Activated T-cell treated with anti-CD3 and anti-CD28 coated beads, Interleukin-2, amount 50 U/mL, for 1 hour (primary cell): Measurements from ENCODE around the gene RTRAF.

Experiments
- DNase-seq: peaks from one replicate; pipeline ENCODE4 v3.0.0-alpha.2; 2020

Gene RTRAF

DNA sequence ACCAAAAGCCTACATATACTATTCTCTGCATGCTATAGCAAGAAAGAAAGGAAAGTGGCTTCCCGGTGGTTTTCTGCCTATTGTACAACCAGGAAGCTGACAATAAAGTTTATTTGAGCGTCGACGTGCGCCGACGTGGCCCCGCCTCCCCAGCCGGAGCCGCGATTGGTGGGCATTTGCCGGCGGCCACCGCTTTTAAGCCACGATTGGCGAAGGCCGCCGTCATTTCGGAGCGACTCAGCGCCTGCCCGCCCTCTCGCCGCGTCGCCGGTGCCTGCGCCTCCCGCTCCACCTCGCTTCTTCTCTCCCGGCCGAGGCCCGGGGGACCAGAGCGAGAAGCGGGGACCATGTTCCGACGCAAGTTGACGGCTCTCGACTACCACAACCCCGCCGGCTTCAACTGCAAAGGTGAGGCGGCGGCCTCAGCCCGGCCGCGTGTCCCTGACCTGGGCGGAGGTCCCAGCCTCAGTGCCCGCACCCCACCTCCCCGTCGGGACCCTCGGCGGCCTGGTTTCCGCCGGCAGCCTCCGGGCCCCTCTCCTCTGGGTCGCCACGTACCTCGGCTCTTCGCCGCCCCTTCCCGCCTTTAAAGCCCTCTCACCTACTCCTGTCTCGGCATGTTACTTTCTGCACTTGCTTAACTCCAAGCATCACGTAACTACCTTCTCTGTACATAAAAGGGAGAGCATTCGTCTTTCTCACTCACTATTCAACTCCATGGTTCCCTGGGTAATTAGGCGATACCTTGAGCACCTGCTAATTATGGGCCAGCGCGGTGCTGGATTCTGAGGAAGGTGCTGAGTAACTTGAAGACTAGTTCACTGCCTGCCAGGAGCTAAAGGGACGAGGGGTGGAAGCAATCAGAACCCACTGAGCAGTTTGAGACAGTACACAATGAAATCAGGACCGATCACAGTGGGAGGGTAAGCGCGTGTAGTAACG lies at the start of gene RTRAF:
Gene RTRAF (plus strand): TSS at position 254 of the 942 bp plus-strand sequence. CDS start 94 bp downstream, at position 348.
- DNase-seq = peak; percentile 90

DNA sequence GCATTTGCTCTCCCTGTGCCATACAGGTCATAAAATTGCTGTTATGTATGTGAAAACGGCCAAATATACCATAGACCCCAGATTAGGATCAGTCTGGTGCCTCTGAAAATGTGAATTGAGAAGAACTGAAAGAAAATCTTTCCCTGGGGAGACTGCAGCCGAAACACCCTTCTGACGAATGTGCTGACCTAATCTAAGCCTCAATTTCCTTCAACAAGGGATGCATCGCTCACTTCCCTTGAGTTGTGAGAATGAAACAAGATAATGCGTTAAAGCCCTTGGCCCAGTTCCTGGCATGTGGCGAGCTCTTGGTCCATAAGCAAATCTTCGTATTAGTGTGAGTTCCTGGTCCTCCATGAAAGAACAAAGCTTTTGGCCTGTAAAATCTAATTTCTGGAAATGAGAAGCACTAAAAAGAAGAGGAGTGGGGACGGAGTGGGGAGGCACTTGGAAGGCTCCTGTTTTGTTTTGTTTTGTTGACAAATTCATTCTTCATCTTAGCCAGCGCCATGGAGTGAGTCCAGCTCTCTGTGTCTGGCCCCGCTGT lies 49.5 kb upstream of the RTRAF start:
- no peak for DNase-seq

DNA sequence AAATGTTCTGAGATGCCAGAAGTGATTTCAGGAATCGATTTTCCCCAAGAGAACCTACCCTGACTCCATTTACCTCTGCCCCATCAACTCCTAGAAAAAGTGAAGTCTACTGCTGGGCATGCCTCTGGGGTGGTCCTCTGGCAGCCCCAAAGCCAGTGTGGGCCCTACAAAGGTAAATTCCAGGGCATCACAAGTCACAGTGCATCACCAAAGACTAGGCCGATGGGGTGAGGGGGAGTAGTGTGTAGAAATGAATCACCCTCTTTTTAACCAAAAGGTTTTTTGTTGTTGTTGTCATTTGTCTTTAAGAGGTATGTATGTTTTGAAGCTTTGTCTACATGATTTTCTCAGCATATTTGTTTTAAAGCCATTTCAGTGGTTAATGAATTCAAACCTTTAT lies 46.4 kb upstream of the RTRAF start:
- no peak for DNase-seq

DNA sequence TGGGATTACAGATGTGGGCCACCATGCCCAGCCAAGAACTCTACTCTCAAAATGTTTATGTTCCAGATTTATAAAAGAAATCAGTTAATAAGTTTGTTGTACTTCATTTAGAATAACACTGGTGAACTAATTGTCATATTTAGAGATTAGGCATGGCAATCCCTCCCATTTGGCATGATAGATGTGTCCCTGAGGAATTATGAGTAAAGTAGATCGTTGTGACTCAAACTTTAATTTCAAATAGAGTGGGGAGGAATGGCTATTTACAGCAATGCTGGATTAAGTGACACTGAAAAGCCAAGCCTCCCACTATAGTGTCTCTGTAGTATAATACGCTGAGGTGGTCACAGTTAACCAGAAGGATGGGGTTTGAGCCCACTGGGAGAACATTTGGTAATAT lies 39.3 kb upstream of the RTRAF start:
- no peak for DNase-seq

DNA sequence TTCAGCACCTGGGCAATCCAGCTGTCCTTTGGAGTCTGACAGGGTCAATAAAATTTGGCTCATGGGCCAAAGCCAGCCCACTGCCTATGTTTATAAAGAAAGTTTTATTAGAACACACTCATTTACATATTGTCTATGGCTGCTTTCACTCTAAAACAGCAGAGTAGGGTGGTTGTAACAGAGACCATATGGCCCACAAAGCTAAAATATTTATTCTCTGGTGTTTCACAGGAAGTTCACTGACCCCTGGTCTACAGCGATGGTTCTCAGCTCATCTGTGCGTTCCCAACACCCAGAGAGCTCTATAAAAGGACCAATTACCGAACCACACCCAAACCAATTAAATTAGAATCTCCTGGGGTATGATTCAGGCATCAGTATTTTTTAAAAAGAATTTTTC lies 37.7 kb upstream of the RTRAF start:
- no peak for DNase-seq

DNA sequence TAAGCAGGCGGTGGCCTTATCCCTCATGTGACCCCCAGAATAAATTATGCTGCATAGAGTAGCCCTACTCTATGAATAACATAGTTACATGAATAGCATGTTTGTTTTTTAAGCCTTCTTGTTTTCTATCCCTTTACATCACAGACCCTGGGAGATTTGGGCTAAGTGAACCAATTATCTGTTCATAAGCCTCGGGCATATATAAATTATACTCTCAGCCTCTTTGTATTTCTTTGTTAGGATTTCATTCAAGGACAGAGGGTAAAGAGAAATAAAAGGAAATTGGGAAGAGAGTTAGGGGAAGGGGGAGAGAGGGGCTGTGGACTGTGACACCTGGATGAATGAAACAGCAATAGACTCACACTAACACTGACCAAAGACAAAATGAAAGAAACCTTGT lies 35.3 kb upstream of the RTRAF start:
- no peak for DNase-seq

DNA sequence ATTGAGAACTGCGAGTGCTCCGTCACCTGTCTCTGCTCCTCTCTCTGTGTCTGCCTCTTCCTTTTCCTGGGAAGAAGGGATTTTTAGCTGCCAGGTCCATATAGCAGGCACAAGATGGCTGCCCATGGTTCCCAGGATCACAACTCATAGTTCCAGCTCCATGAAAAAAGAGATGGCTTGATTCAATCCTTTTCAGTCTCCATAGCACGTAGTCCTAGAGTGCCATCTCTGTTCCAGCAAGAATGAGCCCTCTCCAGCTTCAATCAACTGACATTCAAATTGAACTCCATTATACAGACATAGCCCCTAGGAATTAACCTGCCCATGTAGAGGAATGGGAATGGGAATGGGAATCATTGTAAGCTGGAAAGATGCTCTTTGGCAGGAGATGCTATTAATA lies 34.7 kb upstream of the RTRAF start:
- no peak for DNase-seq

DNA sequence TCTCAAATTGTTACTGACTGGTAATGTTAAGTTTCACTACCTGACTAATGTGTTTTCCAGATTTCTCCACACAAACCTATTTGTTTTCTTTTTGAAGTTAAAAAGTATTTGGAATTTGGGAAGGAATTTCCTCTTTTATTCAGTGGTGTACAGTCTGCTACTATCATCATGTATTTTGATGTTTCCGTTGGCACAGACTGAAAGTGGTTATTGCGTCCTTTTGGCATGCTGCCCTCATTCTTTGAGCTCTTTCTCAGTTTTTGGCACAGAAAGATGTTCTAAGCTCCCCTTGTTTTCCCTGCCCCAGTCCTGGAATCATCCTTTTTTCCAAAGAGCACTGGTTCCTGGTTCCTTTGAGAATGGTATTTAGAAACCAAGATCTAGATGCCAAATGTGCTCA lies 31.4 kb upstream of the RTRAF start:
- no peak for DNase-seq

DNA sequence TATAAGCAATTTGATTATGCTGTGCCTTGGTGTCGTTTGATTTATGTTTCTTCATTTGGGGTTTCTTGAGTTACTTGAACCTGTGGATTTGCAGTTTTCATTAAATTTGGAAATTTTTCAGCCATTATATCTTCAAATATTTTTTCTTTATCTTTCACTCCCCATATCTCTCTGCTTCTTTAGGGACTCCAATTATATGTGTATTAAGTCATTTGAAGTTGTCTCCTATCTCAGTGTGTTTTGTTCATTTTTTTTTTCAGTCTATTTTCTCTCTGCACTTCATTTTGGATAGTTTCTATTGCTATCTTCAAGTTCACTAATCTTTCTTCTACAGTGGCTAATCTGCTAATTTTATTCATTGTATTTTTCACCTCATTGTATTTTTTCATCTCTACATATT lies 29.4 kb upstream of the RTRAF start:
- DNase-seq = no peak

DNA sequence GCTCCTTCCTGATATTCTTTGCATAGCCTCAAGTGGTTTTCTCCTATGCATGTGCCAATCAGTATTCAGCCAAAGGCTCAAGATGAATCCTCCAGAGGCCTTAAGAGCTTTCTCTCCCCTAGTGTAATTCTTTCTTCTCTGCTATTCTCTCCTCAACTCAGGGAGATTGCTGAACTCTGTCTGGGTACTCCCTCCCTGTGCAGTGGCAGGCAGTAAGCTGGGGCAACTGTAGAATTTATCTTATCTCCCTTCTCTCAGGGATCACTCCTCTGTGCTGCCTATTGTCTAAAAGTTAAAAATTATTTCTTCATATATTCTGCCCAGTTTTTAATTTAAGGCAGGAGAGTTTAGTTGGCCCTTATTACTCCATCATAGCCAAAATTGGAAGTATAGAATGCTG lies 28.5 kb upstream of the RTRAF start:
- no peak for DNase-seq

DNA sequence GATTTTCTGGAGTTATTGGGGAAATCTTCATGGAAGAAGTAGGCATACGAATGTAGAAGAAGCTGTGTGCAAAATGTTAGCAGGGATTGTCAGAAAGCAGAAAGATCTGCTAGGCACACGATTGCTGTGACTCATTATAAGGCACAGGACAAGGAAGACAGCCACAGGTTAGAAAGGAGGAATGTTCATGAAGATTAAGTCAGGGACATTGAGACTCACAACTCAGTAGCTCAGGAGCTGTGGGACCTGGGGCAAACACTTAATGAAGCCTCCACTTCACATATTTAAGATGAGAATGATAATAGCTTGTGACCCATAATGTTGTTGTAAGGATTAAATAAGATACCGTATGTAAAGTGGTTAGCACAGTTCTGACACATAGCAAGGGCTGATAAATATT lies 26.6 kb upstream of the RTRAF start:
- DNase-seq = no peak

DNA sequence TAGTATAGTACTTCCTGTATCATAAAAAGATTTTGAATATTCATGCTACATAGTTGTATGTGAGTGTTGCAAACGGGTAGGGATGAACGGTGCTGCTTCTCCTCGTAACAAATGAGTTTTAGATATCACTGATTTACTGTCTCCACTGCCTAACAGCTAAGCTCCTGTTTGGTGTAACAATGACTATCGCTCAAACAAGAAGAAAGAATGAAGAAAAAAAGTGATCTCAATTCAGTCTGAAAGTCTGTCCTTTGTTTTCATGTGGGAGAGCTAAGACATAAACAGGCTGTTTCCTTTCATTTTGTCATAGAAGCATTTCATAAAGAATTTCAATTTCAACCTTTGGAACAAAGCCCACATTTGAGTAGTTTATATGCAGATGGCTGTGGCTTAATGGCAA lies 26.1 kb upstream of the RTRAF start:
- no peak for DNase-seq

DNA sequence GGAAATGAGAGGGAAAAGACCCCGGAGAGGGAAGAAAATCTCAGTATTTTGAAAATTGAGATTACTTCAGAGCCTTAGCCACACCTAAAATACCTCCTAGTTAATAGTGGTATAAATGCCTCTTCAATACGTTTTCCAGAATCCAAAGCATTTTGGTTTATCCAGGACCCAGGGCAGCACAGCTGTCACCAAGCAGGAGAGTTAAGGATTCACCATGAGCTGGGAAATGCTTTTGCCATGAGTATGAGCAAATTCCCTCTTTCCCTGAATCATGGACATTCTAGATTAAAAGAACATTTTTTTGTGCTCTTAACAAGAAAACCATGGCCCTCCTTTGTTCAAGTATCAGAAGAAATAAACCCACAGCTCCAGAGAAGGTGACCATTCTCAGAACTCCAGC lies 21.8 kb upstream of the RTRAF start:
- DNase-seq = no peak

DNA sequence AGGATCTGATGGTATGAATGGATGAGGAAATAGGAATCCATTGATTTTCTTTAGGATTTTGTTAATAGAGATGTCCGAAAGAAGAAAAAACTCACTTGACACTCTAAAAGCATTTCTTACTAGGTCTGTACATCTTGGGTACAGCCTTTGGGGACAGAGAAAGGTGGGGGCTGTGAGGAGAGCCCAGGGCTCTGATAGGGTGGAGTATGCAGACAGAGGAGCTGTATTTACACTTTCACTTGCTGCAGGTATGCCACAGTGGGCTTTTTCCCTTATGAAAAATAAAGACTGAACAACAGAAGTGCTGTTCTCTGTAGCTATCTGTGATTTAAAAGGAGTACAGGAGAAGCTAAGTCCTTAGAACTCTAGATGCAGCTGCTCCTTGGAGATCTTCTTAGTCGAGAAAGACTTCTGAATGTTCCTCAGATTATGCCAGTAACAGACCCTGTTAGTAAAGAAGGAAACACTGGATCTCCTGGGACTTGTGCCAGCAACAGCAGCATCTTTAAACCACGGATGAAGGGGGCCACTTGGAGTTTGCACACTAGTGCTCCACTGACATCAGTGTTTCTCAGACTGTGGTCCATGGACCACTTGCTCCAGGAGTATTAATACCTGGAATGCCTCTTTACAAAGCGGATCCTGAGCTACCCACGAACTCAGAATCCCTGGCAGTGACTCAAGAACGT lies 19.4 kb upstream of the RTRAF start:
- DNase-seq = no peak

DNA sequence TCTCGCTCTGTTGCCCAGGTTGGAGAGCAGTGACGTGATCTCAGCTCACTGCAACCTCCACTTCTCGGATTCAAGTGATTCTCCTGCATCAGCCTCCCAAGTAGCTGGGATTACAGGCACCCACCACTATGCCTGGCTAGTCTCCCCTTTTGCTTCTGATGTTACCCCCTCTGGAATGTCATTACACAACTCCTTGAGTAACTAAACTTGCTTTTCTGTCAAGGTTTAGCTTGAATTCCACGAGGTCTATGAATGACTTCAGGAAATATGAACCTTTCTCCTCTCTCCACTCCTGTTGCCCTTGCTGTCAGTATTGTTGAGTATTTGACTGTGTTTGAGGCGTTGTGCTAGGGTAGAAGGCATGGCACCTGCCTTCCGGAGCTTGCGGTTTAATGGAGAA lies 16.8 kb upstream of the RTRAF start:
- no peak for DNase-seq

DNA sequence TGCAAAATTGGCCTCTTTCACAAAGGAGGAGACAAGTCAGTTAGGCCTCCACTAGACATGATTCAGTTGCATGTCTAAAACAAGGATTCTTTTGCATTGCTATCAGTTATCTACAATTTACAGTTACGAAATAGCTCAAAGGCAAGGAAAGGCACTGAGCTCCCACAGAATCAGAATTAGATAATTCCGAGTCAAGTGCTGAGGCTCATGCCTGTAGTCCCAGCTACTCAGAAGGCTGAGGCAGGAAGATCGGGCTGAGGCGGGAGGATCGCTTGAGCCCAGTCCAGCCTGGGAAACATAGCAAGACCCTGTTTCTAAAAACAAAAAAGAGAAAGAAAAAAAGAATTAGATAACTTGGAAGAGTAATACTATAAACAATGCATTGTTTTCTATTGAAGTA lies 12.3 kb upstream of the RTRAF start:
- no peak for DNase-seq

DNA sequence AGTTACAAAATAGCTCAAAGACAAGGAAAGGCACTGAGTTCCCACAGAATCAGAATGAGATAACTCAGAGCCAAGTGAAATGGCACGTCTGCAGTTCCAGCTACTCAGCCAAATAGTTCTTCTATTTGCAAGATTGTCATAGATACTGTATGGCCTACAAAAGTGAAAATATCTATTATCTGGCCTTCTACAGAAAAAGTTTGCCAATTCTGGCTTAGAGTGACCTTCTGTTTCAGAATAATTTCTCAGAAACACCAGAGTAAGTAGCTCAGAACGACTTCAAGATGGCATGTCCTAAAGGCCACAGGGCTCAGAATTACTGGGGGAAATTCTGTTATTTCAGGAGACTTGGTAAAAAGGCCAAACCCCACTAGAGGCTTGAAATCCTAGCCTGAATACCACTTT lies 10.7 kb upstream of the RTRAF start:
- DNase-seq = no peak

DNA sequence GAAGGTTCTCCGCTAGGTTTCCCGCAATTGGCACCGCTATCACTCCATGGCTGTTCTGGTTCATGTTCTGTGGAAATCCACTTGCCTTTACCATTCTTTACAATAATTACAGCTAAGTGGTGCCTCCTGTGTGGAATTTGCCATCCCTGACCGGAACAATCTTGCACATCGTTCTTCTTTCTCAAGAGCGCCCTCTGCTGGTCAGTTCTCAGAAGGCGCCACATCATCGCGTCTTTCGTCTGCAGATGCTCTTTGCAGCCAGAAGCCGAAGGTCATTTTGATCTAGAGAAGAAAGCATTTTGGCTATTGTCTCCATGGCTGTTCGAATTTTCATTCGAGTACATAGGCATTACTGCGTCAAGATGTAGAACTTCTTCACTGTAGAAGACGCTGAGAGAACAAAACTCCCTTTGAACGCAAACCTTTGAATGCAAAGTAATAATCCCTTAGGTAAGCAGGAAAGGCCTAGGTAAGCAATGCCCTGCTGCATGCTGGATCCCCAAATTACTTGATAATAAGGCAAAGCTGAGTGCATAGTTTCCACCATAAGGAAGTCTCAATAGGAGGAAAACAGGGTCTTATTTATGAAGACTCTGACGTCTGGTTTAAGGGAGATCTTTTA lies 10.1 kb upstream of the RTRAF start:
- DNase-seq = peak; percentile 82

DNA sequence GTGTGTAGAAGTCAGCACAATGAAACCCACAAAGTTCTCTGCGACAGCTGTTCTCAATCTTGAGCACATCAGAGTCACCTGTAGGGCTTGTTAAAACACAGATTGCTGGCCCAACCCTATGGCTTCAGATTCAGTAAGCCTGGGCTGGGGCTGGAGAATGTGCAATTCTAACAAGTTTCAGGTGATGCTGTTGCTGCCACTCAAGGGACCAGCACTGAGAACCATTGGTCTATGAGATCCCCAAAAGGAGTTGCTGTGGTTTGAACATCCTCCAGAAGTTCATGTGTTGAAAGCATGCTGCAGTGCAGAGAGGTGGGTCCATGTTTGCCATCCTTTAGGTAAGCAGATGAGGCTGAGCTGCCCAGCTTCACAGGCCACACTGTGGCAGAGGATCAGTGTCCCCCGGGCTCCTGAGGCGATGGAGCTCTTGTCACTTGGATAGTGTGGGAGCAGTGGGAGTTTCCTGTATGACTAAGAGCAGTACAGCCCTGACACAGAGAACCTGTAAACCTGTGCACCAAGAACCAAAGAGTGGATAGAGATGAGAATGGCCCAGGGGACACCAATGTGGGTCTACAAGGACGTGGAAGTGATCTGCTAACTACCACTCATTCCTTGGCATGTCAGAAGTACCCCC lies 8.0 kb upstream of the RTRAF start:
- no peak for DNase-seq

DNA sequence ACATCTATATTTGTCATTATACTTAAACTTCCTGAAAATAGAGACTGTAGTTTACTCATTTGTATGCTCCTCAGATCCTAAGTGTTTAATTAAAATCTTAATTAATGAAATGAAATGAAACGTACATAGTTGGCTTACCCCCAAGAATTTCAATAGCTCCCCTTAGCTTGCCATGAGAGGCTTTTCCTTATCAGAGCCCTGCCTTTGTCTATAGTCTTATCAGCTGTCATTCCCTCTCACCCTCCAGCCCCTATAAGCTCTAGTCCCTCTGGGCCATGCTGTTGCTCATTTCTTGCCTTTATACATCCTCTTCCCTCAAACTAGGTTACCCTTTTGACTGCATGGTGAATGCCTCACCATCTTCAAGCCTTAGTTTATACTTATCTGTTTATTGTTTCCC lies 1.1 kb upstream of the RTRAF start:
- DNase-seq = no peak

DNA sequence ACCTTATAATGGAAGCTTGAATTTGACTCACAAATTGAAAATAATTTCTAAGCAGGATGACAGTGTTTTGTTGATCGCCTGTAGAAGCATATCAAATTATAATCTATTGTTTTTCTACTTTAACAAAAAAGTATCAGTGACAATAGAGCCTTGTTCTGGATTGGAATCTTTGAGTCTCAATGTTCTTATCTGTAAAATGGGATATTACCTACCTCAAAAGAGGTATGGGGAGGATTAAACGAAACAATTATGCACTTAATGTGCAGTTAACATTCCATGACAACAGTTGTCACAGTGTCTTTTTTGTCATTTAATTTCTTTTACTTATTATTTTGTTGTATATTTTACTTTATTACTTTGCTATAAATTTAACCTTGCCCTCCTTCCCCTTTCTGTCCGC lies 1.1 kb downstream of the RTRAF start:
- DNase-seq = no peak

DNA sequence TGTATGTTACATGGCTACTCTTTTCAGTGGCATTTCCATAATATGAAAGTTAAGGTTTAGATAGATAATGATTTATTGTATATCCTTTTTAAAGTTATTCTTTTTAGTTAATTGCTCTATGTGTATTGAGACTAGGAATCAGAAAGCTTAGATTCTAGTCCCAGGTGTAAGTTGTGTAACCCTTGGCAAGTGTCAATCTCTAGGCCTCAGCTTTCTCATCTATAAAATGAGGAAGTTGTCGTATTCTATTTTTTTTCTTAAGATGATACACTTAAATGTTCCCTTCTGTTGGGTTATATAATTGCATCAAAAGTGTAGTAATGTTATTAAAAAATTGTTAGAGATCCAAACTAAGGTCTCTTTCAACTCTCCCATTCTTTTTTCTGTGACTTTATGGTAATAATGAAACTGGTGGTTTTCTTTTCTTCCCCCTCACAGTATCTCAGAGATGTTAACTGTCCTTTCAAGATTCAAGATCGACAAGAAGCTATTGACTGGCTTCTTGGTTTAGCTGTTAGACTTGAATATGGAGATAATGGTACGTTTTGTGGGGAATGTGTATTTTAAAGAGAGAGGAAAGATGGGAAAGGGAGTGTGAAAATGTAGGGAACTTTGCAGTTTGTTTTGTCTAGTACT lies 4.1 kb downstream of the RTRAF start:
- no peak for DNase-seq
